DLD1 (cell line): ENCODE results near the gene TCEANC2.

Source experiments
- in situ Hi-C: cut with HindIII; loops from 2 replicates; pipeline ENCODE4 v1.10.0; 2017; ENCODE audit warnings: low sequenced_read_pairs

TCEANC2 gene

GRCh38 chr1:54112027-54112426, 58.6 kb downstream of the TCEANC2 start:
- in situ Hi-C loops = no loop called here

DNA sequence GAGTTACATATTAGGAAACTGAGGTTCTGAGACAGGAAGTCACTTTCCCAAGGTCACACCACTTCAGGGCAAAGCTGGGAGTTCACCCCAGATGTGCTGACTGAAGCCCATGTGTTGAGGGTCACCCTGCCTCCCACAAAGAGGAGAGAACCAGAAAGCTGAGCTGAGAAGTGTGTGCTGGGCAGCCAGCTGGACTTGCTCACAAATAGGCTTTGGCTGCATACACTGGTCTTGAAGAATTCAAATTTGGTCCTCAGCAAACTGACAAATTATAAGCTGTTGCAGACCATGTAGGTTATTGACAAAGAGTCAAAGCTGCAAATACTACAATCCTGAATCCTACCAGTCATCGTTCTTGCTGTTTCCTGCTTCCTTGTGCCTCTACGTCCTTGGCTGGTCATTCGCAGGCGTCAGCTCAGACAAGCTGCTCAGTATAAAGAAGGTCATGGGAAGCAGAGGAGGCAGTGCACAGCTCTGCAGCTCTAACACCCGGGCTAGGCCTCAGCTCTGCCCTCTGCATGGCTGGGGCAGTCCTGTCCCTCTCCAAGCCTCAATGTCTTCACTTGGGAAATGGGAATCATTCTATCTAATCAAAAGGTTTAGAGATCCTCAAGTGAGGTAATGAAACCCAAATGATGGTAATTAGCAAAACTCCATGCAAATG, 59.4 kb downstream of the TCEANC2 start:
- in situ Hi-C loops = no loop called here

- in situ Hi-C loops = no loop called here
Measured at GRCh38 chr1:54114001-54114400, 60.6 kb downstream of the TCEANC2 start.

GRCh38 chr1:54114955-54115354, 61.5 kb downstream of the TCEANC2 start:
- in situ Hi-C loops = no loop called here

- in situ Hi-C loops = no loop called here
Measured at GRCh38 chr1:54115520-54115919, 62.1 kb downstream of the TCEANC2 start.

- in situ Hi-C loops = no loop called here
Measured at GRCh38 chr1:54117815-54118563, 64.6 kb downstream of the TCEANC2 start.

DNA sequence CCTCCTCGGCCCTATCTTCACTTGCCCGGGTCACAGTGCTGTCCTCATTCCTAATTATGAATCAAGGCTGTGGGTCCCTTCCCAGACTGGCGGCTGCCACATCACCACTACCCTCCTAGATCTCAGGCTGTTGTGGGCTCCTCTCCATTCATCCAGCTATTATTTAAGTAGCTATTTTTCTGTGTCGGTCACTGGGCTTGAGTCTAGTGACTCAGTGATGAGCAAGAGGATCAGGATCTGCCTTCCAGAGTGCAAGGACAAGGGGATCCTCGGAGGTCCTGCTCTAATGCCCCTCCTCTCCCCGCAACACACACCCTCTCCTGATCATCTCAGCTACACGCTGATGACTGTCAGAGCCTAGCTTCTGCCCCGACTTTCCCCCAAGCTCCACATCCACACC, 65.3 kb downstream of the TCEANC2 start:
- in situ Hi-C loops = no loop called here

DNA sequence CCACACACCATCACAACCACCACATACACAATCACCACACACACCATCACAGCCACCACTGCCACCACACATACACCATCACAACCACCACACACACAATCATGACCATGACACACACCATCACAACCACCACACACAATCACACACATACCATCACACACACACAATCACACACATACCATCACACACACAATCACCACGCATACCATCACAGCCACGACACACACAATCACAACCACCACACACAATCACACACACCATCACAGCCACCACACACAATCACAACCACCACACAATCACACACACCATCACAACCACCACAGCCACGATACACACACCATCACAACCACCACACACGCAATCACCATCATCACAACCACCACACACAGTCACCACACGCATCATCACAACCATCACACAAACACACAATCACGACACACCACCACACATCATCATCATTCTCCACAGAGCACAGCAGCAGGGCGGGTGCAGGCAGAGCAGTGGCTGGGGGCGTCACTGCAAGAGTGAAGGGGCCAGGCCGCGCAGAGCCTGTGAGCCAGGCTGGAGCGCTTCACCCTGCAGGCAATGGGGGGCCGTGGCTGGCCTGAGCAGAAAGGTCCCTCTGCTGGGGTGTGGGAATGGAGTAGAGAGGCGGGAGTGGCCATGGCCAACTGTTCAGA, 66.8 kb downstream of the TCEANC2 start:
- in situ Hi-C loops = no loop called here

DNA sequence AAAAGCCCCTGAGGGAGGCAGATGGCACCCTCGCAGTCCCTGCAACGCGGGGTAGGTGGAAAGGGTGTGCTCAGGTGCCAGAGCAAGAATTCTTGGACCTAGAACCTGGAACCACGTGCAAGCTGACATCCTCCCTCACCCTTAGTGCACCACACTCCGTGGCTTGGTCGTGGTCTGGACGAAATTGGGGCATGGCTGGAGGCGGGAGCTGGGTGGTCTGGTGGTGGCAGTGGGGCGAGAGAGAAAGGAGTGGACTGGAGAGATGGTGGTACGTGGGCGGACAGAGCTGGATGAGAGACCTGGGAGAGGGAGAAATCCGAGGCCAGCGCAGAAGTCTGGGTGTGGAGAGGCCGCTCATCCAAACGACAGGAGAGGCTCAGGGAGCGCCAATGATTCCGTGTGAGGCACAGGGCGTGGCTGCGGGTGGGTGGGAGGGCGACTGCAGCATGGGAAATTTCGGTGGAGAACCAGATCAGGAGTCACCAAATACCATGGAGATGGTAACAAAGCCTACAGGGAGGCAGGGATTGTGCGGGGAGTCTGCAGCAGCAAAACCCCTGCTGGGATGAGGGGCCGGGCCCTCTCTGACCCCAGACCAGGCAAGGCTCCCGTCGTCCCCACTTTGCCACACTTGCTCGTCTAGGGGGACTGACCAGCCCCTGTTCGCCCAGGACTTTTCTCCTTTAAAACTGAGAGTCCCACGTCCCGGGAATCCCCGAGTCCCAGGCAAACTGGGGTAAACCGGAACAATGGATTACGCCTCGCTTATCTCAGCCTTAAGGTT, 67.5 kb downstream of the TCEANC2 start:
- in situ Hi-C loops = no loop called here

DNA sequence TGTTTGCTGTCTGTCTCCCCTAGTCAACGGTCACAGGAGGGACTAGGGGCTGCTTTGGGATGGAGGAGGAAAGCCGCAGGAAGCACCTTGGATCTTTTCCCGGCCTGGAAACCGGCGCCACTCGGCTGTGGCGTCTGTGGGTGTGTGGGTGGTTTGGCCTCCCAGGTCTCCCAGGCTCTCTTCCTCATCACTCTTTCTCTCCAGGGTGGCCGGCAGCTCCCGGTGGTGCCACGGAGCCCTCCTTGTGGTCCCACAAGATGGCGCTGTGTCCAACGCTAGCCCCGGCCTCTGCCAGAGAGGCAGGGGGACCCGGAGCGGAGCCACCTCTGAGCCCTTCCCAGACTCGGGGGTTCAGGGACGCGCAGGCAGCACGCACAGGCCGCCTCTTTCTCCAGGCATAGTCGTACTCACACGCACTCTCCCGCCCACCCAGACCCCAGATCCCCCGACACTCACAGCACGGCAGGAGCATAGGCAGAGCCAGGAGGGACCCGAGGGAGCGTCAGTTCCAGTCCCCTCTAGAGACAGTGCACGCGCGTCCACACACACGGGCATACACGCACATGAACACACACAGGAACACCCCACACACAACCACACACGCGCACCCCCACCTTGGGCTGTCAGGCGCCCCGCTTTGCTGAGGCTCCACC, 68.2 kb downstream of the TCEANC2 start:
- in situ Hi-C loops = no loop called here

DNA sequence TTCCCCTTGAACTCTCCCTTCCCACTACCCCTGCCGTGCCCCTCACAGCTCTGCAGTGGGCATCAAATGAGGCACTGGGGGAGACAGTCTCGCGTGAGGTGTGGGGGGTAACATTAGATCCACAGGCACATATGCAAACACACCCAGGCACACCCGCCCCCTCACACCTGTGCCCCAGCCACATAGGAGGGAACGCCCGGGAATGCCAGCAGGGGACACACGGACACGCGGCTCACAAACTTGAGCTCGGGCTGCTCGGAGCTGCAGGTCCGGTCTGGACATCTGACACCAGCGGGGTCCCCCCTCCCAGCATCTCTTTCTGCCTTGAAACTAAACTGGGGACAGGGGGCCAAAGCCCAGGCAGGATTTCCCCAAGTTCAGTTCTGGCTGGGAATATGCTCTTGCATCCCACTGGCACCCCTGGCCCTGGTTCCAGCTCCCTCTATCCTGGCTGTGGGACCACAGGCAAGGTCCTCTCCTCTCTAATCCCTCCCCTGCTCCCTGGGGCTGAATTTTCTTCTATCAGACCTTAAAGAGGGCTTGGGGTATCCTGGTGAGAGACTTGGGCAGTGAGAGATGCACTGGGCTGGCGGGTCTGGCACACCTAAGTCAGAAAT, 68.8 kb downstream of the TCEANC2 start:
- in situ Hi-C loops = no loop called here

GRCh38 chr1:54122992-54123391, 69.6 kb downstream of the TCEANC2 start:
- in situ Hi-C loops = no loop called here

- in situ Hi-C loops = no loop called here
Measured at GRCh38 chr1:54124472-54124871, 71.1 kb downstream of the TCEANC2 start.

DNA sequence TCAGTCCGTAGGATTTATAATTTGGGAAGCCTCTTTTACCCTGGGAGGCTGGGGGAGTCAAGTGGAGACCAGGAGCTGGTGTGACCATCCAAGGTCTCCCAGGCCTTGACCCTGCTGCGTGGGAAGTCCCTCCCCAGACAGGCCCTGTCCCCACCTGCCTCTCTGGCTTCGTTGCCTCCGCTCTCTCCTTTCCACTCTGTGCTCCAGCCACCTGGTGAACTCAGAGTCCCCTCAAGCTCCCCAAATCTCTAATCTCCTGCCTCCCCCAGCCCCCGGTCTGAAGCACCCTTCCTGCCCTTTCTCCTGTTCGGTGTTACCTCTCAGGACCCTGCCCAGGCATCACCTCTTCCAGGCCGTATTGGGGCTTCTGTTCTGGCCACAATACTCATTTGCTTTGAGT, 71.5 kb downstream of the TCEANC2 start:
- in situ Hi-C loops = no loop called here

DNA sequence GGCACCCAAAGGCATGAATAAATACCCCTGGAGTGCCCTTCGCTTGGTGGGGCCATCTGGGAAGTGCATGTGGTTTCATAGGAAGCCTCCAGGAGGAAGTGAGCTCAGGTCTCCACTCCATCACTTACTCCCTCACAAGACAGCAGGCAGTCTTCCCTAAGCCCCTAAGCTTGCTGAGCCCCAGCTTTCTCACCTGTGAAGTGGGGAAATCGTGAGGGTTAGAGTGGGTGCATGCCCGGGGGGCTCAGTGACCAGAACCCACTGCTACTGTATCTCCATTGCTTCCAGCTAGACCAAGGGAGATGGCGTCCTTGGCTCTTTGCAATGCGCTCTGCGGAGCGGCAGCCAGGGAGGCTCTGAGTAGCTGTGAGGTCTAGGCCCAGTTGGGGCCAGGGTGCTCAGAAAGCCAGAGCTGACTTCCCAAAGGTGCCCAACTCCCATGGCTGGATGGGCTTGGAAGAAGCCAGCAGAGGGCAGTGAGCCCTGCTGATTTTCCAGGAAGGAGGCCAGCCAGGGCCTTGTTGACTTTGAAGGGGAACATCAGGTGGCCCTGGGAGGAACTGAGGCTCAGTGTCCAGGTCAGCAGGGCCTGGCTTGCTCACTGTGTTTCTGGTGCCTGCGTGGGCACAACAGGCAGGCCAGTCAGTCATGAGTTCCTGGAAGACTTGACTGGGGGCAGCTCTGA, 72.1 kb downstream of the TCEANC2 start:
- in situ Hi-C loops = no loop called here

DNA sequence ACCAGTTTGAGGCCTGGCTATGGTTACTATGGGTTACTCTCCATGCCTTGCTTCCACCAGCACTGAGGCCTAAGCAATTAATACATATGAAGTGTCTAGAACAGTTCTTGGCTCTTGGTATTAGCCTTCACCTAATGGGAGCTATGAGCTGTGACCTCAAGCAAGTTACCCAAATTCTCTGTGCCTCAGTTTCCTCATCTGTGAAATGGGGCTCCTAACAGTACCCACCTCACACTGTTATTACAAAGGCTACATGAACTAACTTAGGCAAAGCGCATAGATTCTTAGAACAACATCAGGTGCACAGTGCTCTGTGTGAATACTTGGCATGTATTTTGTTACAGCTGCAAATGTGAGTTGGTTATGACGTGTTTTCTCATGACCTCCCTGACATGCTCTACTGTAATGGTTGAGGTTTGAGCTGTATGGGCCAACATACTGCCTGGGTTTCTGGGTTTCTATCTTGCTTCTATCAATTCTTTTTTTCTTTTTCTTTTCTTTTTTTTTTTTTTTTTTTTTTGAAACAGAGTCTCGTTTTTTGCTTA, 72.9 kb downstream of the TCEANC2 start:
- in situ Hi-C loops = no loop called here

DNA sequence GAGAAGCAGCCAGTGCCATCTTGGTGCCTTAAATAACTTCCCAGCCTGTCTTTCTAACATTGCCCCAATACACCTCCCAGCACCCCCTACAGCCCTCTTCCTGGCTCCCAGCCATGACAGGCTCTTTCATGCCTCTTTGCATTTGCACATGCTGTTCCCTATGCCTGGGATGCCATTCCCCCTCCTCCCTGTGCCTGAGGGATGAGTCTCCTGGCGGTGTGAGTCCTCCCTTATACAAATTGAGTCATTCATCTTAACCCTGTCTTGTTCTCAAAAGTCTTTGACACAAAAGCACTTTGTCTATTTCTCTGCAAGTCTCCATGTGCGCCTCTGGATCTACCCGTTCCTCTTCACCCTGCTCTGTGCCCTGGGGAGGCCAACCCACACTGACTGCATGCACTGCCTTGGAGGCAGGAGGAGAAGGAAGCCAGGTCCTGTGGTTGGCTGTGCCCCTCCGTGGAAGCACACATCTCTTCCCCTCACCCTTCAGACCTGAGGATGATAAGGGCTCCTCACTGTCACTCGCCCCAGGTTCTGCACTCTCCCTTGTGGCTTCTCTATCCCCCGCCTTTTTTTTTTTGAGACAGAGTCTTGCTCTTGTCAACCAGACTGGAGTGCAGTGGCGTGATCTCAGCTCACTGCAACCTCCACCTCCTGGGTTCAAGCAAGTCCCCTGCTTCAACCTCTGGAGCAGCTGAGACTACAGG, 74.3 kb downstream of the TCEANC2 start:
- in situ Hi-C loops = no loop called here

- in situ Hi-C loops = no loop called here
Measured at GRCh38 chr1:54129858-54130257, 76.5 kb downstream of the TCEANC2 start.

DNA sequence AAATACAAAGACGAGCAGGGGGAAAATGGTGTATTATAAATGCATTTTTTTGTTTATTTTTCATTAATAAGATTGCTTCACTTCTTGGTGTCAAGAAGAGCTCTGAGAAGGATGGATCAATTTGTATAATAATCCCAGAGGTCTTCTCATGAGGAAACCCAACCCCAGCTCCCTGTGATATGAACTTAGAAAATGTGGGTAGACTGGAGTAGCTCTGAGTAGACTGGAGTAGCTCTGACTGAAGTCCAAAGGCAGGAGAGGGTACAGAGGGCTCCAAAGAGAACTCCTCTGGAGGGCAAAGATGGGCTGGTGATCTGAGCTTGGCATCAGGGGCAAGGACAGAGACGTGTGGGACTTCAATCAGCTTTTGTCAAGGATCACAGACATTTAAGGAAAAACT, 78.0 kb downstream of the TCEANC2 start:
- in situ Hi-C loops = no loop called here
